Liver (tissue), 9 donors: ENCODE data around the gene CTXN1. TPM values are rescaled to one million over a fixed set of nuclear protein-coding genes. Genes with fewer than 3 reads are reported as not detected.

ENCODE experiments used
- DNase-seq: peaks from one replicate; pipeline ENCODE4 v3.0.0-alpha.2; 2017; ENCODE audit warnings: low spot score
- H3K27ac ChIP-seq, 2 donors: one replicate each; pipeline ENCODE4 v1.7.0; 2013; ENCODE audit warnings: inconsistent platforms in 2 of 2, low read length in 2 of 2, control low read depth in 1 of 2, low read depth in 1 of 2, mild to moderate bottlenecking in 1 of 2
- H3K27me3 ChIP-seq, 4 donors: one replicate each; pipeline versions ENCODE4 v1.6.1 to v1.7.0; 2013; ENCODE audit warnings: low read length in 3 of 4, inconsistent platforms in 1 of 4, mild to moderate bottlenecking in 1 of 4, moderate library complexity in 1 of 4; ENCODE audit not compliant: control insufficient read depth in 4 of 4, insufficient read depth in 4 of 4
- H3K36me3 ChIP-seq, 4 donors: one replicate each; pipeline versions ENCODE4 v1.6.1 to v1.7.0; 2013; ENCODE audit warnings: low read length in 3 of 4, mild to moderate bottlenecking in 3 of 4, low read depth in 1 of 4, moderate library complexity in 1 of 4; ENCODE audit not compliant: control insufficient read depth in 4 of 4, insufficient read depth in 3 of 4
- H3K4me1 ChIP-seq, 4 donors: one replicate each; pipeline versions ENCODE4 v1.6.1 to v1.7.0; 2013; ENCODE audit warnings: low read length in 3 of 4, mild to moderate bottlenecking in 3 of 4, moderate library complexity in 1 of 4; ENCODE audit not compliant: control insufficient read depth in 4 of 4, insufficient read depth in 4 of 4
- H3K4me3 ChIP-seq, 3 donors: one replicate each; pipeline versions ENCODE4 v1.6.1 to v1.7.0; 2013; ENCODE audit warnings: low read length in 3 of 3, control low read depth in 1 of 3, low read depth in 1 of 3, mild to moderate bottlenecking in 1 of 3
- H3K9ac ChIP-seq, 2 donors: one replicate each; pipeline ENCODE4 v1.7.0; 2013; ENCODE audit warnings: low read length in 2 of 2, mild to moderate bottlenecking in 2 of 2, moderate library complexity in 2 of 2, control low read depth in 1 of 2, low read depth in 1 of 2
- H3K9me3 ChIP-seq, 4 donors: one replicate each; pipeline versions ENCODE4 v1.6.1 to v1.7.0; 2013; ENCODE audit warnings: low read length in 3 of 4; ENCODE audit not compliant: control insufficient read depth in 4 of 4
- FOXA2 ChIP-seq: IDR thresholded peaks from 2 replicates; pipeline ENCODE4 v1.6.1; 2016; ENCODE audit warnings: antibody characterized with exemption
- GABPA ChIP-seq, 2 donors: IDR thresholded peaks in 1 of 2; conservative IDR thresholded peaks in 1 of 2; 2 replicates each; pipeline ENCODE4 v1.6.1; 2016; ENCODE audit warnings: antibody characterized with exemption in 2 of 2, mild to moderate bottlenecking in 1 of 2, moderate library complexity in 1 of 2
- HNF4A ChIP-seq, 2 donors: conservative IDR thresholded peaks; 2 replicates each; pipeline ENCODE4 v1.6.1; 2016; ENCODE audit warnings: antibody characterized with exemption in 2 of 2, mild to moderate bottlenecking in 2 of 2
- JUND ChIP-seq, 2 donors: IDR thresholded peaks; 2 replicates each; pipeline ENCODE4 v1.6.1; 2016; ENCODE audit warnings: antibody characterized with exemption in 2 of 2
- NR2F2 ChIP-seq: IDR thresholded peaks from 2 replicates; pipeline ENCODE4 v1.6.1; 2016; ENCODE audit warnings: antibody characterized with exemption
- RAD21 ChIP-seq, 2 donors: IDR thresholded peaks; 2 replicates each; pipeline ENCODE4 v1.6.1; 2016; ENCODE audit warnings: antibody characterized with exemption in 2 of 2, mild to moderate bottlenecking in 2 of 2
- RXRA ChIP-seq, 2 donors: IDR thresholded peaks; 2 replicates each; pipeline ENCODE4 v1.6.1; 2017 to 2018; ENCODE audit warnings: antibody characterized with exemption in 2 of 2, mild to moderate bottlenecking in 1 of 2
- SP1 ChIP-seq: IDR thresholded peaks from 2 replicates; pipeline ENCODE4 v1.6.1; 2018; ENCODE audit warnings: antibody characterized with exemption, mild to moderate bottlenecking
- TAF1 ChIP-seq: conservative IDR thresholded peaks from 2 replicates; pipeline ENCODE4 v1.6.1; 2016; ENCODE audit warnings: antibody characterized with exemption, mild to moderate bottlenecking
- YY1 ChIP-seq: IDR thresholded peaks from 2 replicates; pipeline ENCODE4 v1.6.1; 2016; ENCODE audit warnings: antibody characterized with exemption, mild to moderate bottlenecking
- WGBS: extraction: QIAGEN DNeasy Blood & Tissue Kit; methylation state at CpG from one replicate; pipeline ENCODE4 v1.1.7; 2013; 5-methylcytosine and 5-hydroxymethylcytosine counted together
- polyA plus RNA-seq, 2 donors: library from polyadenylated mRNA; stranded (reverse) in 1 of 2; unstranded in 1 of 2; fragments of 200-250 nt in 1 of 2; fragments of >200 nt in 1 of 2; fragmentation: Nextera tagmentation in 1 of 2; extraction: Ambion mirVana in 1 of 2; gene quantifications; one replicate each; pipeline versions ENCODE4 v1.2.1 to v1.2.3, GENCODE V29; 2013 to 2015
- total RNA-seq, 2 donors: library from RNA; depleted of rRNA; stranded (reverse); fragments of >200 nt; gene quantifications; one replicate each; pipeline ENCODE4 v1.2.3, GENCODE V29; 2014
- TF ChIP-seq, protein P1 (sequence below): IDR thresholded peaks from 2 replicates; pipeline ENCODE4 v1.6.1; 2016; ENCODE audit warnings: antibody characterized with exemption
- TF ChIP-seq, protein P2 (sequence below): fragments of 150-350 bp; IDR thresholded peaks from 2 replicates; pipeline ENCODE4 v1.5.1; 2017; ENCODE audit warnings: improper control_type of control experiment, low read depth, low read length; ENCODE audit not compliant: missing input control
- TF ChIP-seq, protein P3 (sequence below): IDR thresholded peaks from 2 replicates; pipeline ENCODE4 v1.6.1; 2016; ENCODE audit warnings: antibody characterized with exemption
- donor health status: healthy.
- donor health status: healthy.
- donor health status: healthy.
- donor health status: healthy.
- donor health status: healthy.

The CTXN1 gene
- total and polyA plus RNA-seq, 4 donors, result 0.07 to 0.14 (median 0.08) TPM; not detected in 1

DNA sequence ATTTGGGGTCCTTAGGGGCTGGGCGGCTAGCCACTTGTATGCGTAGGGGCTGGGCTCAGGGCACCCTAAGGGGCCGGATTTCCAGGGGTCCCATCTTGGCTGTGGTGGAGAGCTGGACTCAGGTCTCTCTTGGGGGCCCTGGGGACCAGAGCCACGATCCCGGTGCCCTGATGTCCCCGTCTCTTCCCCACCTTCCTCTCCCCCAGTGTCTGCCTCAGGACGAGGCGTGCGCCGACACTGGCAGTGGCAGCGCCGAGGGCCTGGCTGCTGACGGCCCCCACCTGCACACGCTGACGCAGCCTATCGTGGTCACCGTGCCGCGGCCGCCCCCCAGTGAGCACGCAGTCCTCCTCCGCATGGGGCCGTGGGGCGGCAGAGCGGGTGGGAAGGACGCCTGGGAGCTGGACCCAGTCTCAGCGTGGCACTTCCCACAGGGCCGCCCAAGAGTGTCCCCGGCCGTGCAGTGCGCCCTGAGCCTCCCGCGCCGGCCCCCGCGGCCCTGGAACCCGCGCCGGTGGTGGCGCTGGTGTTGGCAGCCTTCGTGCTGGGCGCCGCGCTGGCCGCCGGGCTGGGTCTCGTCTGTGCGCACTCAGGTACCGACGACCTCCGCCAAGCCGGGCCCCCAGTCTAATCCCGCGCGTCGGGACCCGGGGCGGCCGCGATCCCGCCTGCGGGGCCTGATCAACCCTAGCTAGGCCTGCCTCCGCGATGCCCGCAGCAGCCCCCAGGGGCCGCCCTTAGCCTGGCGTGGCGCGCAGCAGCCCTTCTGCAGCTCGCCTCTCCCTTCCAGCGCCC is 8.5 kb downstream of the CTXN1 start:
- peaks cover 0 to 11% (median 2%) of the 10 kb centered on the region in 4 donors for H3K36me3 ChIP-seq
- peak overlapping the region in 2 of 3 donors; percentile 17 to 40 for H3K4me3 ChIP-seq
- H3K4me1 ChIP-seq, result peaks cover 24 to 59% (median 37%) of the 10 kb centered on the region in 4 donors
- TF ChIP-seq SP1 (no peak), FOXA2 (no peak), RXRA (IDR thresholded peaks at IDR 0.05) (no peak), JUND (IDR thresholded peaks at IDR 0.05) (no peak), RAD21 (IDR thresholded peaks at IDR 0.05) (peak in 1 of 2 donors; percentile 55)
- TF ChIP-seq, protein P1, sequence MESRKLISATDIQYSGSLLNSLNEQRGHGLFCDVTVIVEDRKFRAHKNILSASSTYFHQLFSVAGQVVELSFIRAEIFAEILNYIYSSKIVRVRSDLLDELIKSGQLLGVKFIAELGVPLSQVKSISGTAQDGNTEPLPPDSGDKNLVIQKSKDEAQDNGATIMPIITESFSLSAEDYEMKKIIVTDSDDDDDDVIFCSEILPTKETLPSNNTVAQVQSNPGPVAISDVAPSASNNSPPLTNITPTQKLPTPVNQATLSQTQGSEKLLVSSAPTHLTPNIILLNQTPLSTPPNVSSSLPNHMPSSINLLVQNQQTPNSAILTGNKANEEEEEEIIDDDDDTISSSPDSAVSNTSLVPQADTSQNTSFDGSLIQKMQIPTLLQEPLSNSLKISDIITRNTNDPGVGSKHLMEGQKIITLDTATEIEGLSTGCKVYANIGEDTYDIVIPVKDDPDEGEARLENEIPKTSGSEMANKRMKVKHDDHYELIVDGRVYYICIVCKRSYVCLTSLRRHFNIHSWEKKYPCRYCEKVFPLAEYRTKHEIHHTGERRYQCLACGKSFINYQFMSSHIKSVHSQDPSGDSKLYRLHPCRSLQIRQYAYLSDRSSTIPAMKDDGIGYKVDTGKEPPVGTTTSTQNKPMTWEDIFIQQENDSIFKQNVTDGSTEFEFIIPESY, result no peak
- TF ChIP-seq, protein P2, sequence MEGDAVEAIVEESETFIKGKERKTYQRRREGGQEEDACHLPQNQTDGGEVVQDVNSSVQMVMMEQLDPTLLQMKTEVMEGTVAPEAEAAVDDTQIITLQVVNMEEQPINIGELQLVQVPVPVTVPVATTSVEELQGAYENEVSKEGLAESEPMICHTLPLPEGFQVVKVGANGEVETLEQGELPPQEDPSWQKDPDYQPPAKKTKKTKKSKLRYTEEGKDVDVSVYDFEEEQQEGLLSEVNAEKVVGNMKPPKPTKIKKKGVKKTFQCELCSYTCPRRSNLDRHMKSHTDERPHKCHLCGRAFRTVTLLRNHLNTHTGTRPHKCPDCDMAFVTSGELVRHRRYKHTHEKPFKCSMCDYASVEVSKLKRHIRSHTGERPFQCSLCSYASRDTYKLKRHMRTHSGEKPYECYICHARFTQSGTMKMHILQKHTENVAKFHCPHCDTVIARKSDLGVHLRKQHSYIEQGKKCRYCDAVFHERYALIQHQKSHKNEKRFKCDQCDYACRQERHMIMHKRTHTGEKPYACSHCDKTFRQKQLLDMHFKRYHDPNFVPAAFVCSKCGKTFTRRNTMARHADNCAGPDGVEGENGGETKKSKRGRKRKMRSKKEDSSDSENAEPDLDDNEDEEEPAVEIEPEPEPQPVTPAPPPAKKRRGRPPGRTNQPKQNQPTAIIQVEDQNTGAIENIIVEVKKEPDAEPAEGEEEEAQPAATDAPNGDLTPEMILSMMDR, result peak; percentile 33
- WGBS, result 1% methylated on average over 71 of the region's 71 CpGs
- DNase-seq, result peak; percentile 73
- H3K9ac ChIP-seq, result no peak overlapping the region
- H3K27me3 ChIP-seq, result no peaks in the 10 kb centered on the region
- H3K9me3 ChIP-seq, result no peaks in the 10 kb centered on the region
- H3K27ac ChIP-seq, result peak overlapping the region; percentile 3 to 28

DNA sequence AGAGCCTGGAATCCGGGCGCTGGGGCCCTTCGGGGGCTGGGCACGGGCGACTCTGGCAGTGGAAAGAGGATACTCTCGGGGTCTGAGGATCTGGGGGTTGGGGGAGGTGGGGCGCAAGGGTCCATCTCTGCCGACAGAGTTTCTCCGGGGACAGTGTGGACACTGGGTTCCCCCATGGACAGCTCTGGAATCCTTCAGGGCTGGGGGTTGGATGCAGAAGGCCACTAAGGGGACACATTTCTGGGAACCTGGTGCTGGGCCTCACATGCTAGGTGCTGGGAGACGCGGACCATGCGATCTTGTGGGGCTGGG is 9.0 kb downstream of the CTXN1 start:
- Histone ChIP-seq H3K27ac (no peak overlapping the region), H3K27me3 (no peaks in the 10 kb centered on the region), H3K9me3 (no peaks in the 10 kb centered on the region), H3K36me3 (peaks cover 0 to 9% (median 2%) of the 10 kb centered on the region in 4 donors), H3K4me1 (peaks cover 24 to 61% (median 37%) of the 10 kb centered on the region in 4 donors), H3K9ac (no peak overlapping the region), H3K4me3 (peak overlapping the region in 1 of 3 donors; percentile 40)
- DNase-seq, result no peak
- 6% methylated on average over 12 of the region's 12 CpGs for WGBS
- TF ChIP-seq, protein P1, result no peak
- no peak for TF ChIP-seq RXRA (IDR thresholded peaks at IDR 0.05)

DNA sequence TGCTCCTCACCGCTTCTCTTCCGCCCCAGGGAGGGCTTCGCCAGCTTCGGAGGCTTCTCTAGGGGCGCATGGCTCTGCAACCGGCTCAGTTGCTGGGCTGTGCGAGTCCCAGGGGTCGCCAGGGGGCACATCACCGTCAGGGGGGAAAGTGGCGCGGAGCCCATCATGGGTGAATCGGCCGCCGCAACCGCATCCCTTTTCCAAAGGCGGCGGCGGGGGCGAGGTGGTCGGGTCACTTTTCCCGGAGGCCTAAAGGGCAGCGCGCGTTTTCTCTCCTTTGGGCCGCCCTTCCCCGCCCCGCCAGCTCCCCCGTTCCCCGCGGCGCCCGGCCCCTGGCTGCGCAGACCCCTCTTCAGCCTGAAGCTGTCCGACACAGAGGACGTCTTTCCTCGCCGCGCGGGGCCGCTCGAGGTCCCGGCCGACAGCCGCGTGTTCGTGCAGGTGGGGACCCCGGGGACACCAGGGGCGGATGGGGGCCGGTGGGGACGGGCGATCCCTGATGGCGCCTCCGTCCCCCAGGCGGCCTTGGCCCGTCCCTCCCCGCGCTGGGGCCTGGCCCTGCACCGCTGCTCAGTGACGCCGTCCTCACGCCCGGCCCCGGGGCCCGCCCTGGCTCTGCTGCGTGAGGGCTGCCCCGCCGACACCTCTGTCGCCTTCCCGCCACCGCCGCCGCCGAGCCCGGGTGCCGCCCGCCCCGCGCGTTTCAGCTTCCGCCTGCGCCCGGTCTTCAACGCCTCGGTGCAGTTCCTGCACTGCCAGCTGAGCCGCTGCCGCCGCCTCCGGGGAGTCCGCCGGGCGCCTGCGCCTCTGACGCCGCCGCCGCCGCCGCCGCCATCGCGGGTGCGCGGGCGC is 9.6 kb downstream of the CTXN1 start:
- WGBS, result under 1% methylated on average over 104 of the region's 104 CpGs
- peak; percentile 52 for DNase-seq
- H3K27me3 ChIP-seq, result no peaks in the 10 kb centered on the region
- no peak overlapping the region for H3K27ac ChIP-seq
- H3K9ac ChIP-seq, result no peak overlapping the region
- no peaks in the 10 kb centered on the region for H3K9me3 ChIP-seq
- peaks cover 22 to 56% (median 33%) of the 10 kb centered on the region in 4 donors for H3K4me1 ChIP-seq
- peaks cover 0 to 12% (median 5%) of the 10 kb centered on the region in 4 donors for H3K36me3 ChIP-seq
- H3K4me3 ChIP-seq, result peak overlapping the region in 1 of 3 donors; percentile 40
- TF ChIP-seq, protein P3, sequence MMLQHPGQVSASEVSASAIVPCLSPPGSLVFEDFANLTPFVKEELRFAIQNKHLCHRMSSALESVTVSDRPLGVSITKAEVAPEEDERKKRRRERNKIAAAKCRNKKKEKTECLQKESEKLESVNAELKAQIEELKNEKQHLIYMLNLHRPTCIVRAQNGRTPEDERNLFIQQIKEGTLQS, result no peak
- TF ChIP-seq TAF1, result no peak
- no peak for TF ChIP-seq YY1
- no peak for TF ChIP-seq FOXA2
- TF ChIP-seq, protein P1, result no peak
- no peak for TF ChIP-seq GABPA (IDR thresholded peaks at IDR 0.05 in 1 of 2, conservative IDR thresholded peaks at IDR 0.05 in 1 of 2)
- TF ChIP-seq JUND (IDR thresholded peaks at IDR 0.05), result no peak
- TF ChIP-seq HNF4A (conservative IDR thresholded peaks at IDR 0.05), result no peak
- no peak for TF ChIP-seq RXRA (IDR thresholded peaks at IDR 0.05)
- no peak for TF ChIP-seq NR2F2
